Ascending aorta (tissue), 2 donors: ENCODE results near the gene KATNAL1. TPM values are rescaled to one million over a fixed set of nuclear protein-coding genes. Genes with fewer than 3 reads are reported as not detected.

Source experiments
- DNase-seq, 2 donors: peaks; one replicate each; pipeline ENCODE4 v3.0.0-alpha.2; 2019; ENCODE audit warnings: low spot score in 2 of 2
- H3K27ac ChIP-seq, 2 donors: fragments of 200-600 bp; sonication (generic); one replicate each; pipeline ENCODE4 v1.5.1; 2016 to 2017; ENCODE audit warnings: mild to moderate bottlenecking in 1 of 2
- H3K27me3 ChIP-seq: fragments of 200-600 bp; sonication (generic); one replicate; pipeline ENCODE4 v1.5.1; 2017
- H3K36me3 ChIP-seq, 2 donors: fragments of 200-600 bp; sonication (generic); one replicate each; pipeline ENCODE4 v1.5.1; 2016
- H3K4me1 ChIP-seq, 2 donors: fragments of 200-600 bp; sonication (generic); one replicate each; pipeline ENCODE4 v1.5.1; 2016 to 2017; ENCODE audit warnings: mild to moderate bottlenecking in 1 of 2
- H3K4me3 ChIP-seq, 2 donors: fragments of 200-600 bp; sonication (generic); one replicate each; pipeline ENCODE4 v1.5.1; 2016 to 2017; ENCODE audit warnings: mild to moderate bottlenecking in 1 of 2
- H3K9me3 ChIP-seq, 2 donors: fragments of 200-600 bp; sonication (generic); one replicate each; pipeline ENCODE4 v1.5.1; 2016
- intact Hi-C: fragments of 100-400 bp; cut with DNase I; formaldehyde crosslinking; loops from one replicate; pipeline ENCODE4 v1.15.1; 2023
- total RNA-seq: library from RNA; depleted of rRNA; stranded (reverse); fragments of >200 nt; gene quantifications from one replicate; pipeline ENCODE4 v1.1.0, GENCODE V29; 2016
- TF ChIP-seq, protein P1 (sequence below), 3 experiments: fragments of 200-600 bp in 2 of 3; fragments of 450-650 bp in 1 of 3; sonication (generic) in 2 of 3; IDR thresholded peaks; one replicate each; pipeline ENCODE4 v1.5.1; 2016 to 2019; ENCODE audit warnings: antibody characterized with exemption in 3 of 3, mild to moderate bottlenecking in 1 of 3, moderate library complexity in 1 of 3

The KATNAL1 gene
- total RNA-seq, 1 donor from 2014 or later, result 13.2 TPM

DNA sequence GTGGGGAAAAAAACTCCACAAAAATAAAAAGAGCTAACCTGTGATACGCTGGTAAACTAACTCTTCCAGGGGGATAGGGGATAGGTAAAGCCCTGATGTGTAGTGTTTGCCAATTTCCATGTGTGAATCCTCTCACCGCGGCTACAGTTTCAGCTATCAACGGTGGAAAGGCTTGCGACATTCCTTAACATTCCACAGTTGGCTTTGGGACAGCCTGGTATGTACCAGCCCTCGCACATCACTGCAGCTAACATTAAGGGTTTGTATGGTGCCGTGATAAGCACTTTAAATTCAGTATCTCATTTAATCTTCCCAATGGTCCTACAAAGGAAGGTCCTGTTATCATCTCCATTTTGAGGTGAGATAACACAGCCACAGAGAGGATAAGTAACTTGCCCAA lies 112.4 kb downstream of the KATNAL1 start:
- H3K27ac ChIP-seq, result no peak overlapping the region
- no peaks in the 10 kb centered on the region for H3K4me1 ChIP-seq
- H3K9me3 ChIP-seq, result no peaks in the 10 kb centered on the region
- no peak for DNase-seq
- H3K27me3 ChIP-seq, result no peaks in the 10 kb centered on the region
- H3K36me3 ChIP-seq, result no peaks in the 10 kb centered on the region
- H3K4me3 ChIP-seq, result no peak overlapping the region
- TF ChIP-seq, protein P1, sequence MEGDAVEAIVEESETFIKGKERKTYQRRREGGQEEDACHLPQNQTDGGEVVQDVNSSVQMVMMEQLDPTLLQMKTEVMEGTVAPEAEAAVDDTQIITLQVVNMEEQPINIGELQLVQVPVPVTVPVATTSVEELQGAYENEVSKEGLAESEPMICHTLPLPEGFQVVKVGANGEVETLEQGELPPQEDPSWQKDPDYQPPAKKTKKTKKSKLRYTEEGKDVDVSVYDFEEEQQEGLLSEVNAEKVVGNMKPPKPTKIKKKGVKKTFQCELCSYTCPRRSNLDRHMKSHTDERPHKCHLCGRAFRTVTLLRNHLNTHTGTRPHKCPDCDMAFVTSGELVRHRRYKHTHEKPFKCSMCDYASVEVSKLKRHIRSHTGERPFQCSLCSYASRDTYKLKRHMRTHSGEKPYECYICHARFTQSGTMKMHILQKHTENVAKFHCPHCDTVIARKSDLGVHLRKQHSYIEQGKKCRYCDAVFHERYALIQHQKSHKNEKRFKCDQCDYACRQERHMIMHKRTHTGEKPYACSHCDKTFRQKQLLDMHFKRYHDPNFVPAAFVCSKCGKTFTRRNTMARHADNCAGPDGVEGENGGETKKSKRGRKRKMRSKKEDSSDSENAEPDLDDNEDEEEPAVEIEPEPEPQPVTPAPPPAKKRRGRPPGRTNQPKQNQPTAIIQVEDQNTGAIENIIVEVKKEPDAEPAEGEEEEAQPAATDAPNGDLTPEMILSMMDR (IDR thresholded peaks at IDR 0.05), result no peak
- intact Hi-C loops, result no loop called here

DNA sequence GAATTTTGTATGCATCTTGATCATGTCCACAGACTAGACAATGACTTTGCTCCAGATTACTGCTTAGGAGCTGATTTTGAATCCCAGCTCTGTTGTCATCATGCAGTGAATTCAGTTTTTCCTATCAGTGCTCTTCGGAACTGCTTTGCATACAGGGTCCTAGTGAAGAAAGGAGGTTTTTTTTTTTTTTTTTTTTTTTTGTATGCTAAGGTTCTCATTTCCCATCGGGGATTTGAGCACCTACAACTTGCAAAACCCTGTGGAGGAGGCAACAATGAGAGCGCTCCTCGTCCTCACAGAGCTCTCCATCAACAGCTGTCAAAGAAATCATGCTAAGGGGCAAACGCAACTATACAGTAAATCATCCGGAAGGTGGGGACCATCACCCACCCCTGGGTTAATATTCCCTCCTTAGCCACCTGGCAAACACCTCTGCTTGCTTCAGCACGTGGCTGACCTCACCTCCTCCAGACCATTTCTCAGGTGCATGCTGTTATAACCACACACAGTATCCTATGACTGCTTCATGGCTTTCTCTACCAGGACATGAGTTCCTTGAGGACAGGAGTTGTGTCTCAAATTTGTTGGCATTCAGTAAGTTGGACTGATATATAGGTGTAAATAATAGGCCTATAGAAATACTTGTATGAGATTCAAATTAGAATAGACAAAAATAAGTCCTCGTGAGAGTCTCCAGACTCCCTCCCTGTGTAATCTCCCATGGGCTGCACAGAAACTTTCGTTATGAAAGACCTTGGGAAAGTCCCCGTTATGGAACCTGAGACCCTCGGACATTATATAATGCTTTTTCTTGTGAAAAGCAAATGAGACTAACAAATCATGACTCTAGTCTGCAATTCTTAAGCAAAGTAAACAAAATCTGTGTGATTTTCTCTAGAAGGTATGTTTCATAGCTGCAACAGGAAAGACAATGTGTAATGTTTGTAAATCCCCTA lies 113.8 kb downstream of the KATNAL1 start:
- TF ChIP-seq, protein P1 (IDR thresholded peaks at IDR 0.05), result no peak
- no peak for DNase-seq
- intact Hi-C loops, result no loop called here
- no peaks in the 10 kb centered on the region for H3K9me3 ChIP-seq
- no peaks in the 10 kb centered on the region for H3K36me3 ChIP-seq
- no peak overlapping the region for H3K4me3 ChIP-seq
- H3K4me1 ChIP-seq, result no peaks in the 10 kb centered on the region
- no peak overlapping the region for H3K27ac ChIP-seq
- H3K27me3 ChIP-seq, result no peaks in the 10 kb centered on the region

DNA sequence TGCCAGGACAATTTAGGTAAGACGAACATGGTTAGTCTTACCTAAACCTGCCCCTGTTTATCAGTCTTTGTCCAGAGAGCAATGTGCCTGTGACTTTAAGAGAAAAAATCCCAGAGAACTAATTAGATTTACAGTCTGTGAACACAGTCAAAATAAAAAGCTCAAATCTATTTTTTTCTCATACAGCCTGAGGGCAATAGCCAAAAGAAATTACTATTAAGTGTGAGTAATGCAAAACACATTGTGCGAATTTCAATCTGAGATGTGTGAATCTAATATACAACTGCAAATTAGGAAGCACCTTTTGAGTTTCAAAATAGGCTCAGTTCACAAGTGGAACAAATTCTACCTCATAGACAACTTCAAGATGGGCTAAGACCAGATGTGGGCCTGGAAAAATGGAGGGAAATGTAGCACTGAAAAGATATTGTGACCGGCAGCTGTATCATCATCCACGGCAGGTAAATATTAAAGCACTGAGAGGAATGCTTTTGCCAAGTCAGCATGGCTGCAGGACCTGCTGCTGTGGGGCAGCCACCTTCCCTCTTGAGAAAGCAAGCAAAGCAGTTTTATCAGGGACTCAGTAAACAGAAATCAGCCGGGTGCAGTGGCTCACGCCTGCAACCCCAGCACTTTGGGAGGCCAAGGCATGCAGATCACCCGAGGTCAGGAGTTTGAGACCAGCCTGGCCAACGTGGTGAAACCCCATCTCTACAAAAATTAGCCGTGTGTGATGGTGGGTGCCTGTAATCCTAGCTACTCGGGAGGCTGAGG lies 114.8 kb downstream of the KATNAL1 start:
- intact Hi-C loops, result no loop called here
- TF ChIP-seq, protein P1 (IDR thresholded peaks at IDR 0.05), result no peak
- H3K27ac ChIP-seq, result no peak overlapping the region
- no peak overlapping the region for H3K4me3 ChIP-seq
- H3K9me3 ChIP-seq, result no peaks in the 10 kb centered on the region
- no peak for DNase-seq
- no peaks in the 10 kb centered on the region for H3K4me1 ChIP-seq
- H3K27me3 ChIP-seq, result no peaks in the 10 kb centered on the region
- no peaks in the 10 kb centered on the region for H3K36me3 ChIP-seq

- H3K27ac ChIP-seq, result no peak overlapping the region
- H3K9me3 ChIP-seq, result no peaks in the 10 kb centered on the region
- no peak overlapping the region for H3K4me3 ChIP-seq
- H3K27me3 ChIP-seq, result no peaks in the 10 kb centered on the region
- TF ChIP-seq, protein P1 (IDR thresholded peaks at IDR 0.05), result no peak
- no peak for DNase-seq
- no peaks in the 10 kb centered on the region for H3K36me3 ChIP-seq
- H3K4me1 ChIP-seq, result no peaks in the 10 kb centered on the region
- intact Hi-C loops, result no loop called here
Observed at GRCh38 chr13:30191491-30192100, 115.8 kb downstream of the KATNAL1 start.

DNA sequence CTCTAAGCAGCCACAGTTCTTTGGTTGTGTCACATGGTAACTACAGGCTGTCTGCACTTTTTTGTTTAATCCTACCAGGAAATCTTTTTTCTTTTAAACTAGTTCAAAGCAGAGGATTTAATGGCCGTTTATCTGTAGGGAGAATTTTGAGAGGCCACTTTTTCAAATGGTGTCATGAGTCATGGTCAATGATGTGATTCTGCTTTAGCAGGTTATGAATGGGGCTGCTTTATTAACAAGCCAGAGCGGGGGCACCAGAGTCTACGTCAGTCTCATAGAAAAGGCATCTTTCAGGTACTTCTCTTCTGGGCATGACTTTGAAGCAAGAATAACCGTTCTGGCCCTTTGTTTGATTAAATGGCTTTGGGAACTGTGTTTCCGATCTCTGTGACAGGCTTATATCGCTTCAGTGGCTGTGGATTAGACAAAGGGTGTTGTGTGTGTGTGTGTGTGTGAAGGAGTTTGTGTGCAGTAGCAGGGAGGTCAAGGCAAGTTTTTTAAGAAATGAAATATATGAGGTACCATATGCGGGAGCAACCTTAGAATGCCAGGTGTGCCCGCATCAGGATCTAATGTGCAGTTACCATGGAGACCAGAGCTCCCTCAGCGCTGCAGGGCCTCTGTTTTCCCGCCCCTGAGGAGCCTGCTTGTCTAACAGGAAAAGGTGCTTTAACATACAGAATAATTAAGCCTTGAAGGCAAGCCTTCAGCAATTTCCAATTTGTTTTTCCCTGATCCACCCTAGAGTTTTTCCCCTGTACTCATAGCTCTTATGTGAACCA lies 120.5 kb downstream of the KATNAL1 start:
- Histone ChIP-seq H3K27ac (no peak overlapping the region), H3K4me3 (no peak overlapping the region), H3K9me3 (no peaks in the 10 kb centered on the region), H3K4me1 (no peaks in the 10 kb centered on the region), H3K36me3 (no peaks in the 10 kb centered on the region), H3K27me3 (no peaks in the 10 kb centered on the region)
- intact Hi-C loops, result no loop called here
- TF ChIP-seq, protein P1 (IDR thresholded peaks at IDR 0.05), result no peak
- DNase-seq, result no peak
